Chondrocyte (in vitro differentiated cells): ENCODE results near the gene NCAPG. TPM values are rescaled to one million over a fixed set of nuclear protein-coding genes. Genes with fewer than 3 reads are reported as not detected.

Experiments
- DNase-seq: peaks from one replicate; pipeline ENCODE4 v3.0.0; 2021; ENCODE audit warnings: mixed read lengths, low spot score
- H3K27ac Mint-ChIP-seq: one replicate; pipeline ENCODE4 v1.8.0; 2021; ENCODE audit warnings: mild to moderate bottlenecking, moderate library complexity, mixed read lengths; ENCODE audit not compliant: unreplicated experiment
- H3K27me3 Mint-ChIP-seq: 2 replicates; pipeline ENCODE4 v1.8.0; 2021; ENCODE audit warnings: low read depth, mixed read lengths
- H3K36me3 Mint-ChIP-seq: 2 replicates; pipeline ENCODE4 v1.8.0; 2021; ENCODE audit warnings: low read depth, mixed read lengths
- H3K4me1 Mint-ChIP-seq: 2 replicates; pipeline ENCODE4 v1.8.0; 2021; ENCODE audit warnings: low read depth, mild to moderate bottlenecking, mixed read lengths
- H3K4me3 Mint-ChIP-seq: one replicate; pipeline ENCODE4 v1.8.0; 2021; ENCODE audit warnings: mild to moderate bottlenecking, moderate library complexity, mixed read lengths; ENCODE audit not compliant: unreplicated experiment
- H3K9me3 Mint-ChIP-seq: 2 replicates; pipeline ENCODE4 v1.8.0; 2021; ENCODE audit warnings: low read depth, mixed read lengths
- total RNA-seq: library from RNA; stranded (reverse); gene quantifications from 3 replicates; pipeline ENCODE4 v1.2.1, GENCODE V29; 2021
- TF ChIP-seq, protein P1 (sequence below): fragments of 200-600 bp; sonication (generic); IDR thresholded peaks from 2 replicates; pipeline ENCODE4 v1.5.0; 2021; ENCODE audit warnings: antibody characterized with exemption, mild to moderate bottlenecking, moderate library complexity

NCAPG gene
- total RNA-seq, 1 donor from 2014 or later: 6.4 TPM

GRCh38 chr4:17865866-17866363, 55.1 kb downstream of the NCAPG start:
- Mint-ChIP-seq H3K9me3 (peaks cover 17% of the 10 kb centered on the region), H3K27me3 (no peaks in the 10 kb centered on the region), H3K36me3 (peaks cover 14% of the 10 kb centered on the region), H3K4me1 (no peaks in the 10 kb centered on the region), H3K27ac (no peak overlapping the region), H3K4me3 (no peak overlapping the region)
- no peak for DNase-seq
- TF ChIP-seq, protein P1, sequence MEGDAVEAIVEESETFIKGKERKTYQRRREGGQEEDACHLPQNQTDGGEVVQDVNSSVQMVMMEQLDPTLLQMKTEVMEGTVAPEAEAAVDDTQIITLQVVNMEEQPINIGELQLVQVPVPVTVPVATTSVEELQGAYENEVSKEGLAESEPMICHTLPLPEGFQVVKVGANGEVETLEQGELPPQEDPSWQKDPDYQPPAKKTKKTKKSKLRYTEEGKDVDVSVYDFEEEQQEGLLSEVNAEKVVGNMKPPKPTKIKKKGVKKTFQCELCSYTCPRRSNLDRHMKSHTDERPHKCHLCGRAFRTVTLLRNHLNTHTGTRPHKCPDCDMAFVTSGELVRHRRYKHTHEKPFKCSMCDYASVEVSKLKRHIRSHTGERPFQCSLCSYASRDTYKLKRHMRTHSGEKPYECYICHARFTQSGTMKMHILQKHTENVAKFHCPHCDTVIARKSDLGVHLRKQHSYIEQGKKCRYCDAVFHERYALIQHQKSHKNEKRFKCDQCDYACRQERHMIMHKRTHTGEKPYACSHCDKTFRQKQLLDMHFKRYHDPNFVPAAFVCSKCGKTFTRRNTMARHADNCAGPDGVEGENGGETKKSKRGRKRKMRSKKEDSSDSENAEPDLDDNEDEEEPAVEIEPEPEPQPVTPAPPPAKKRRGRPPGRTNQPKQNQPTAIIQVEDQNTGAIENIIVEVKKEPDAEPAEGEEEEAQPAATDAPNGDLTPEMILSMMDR: no peak

DNA sequence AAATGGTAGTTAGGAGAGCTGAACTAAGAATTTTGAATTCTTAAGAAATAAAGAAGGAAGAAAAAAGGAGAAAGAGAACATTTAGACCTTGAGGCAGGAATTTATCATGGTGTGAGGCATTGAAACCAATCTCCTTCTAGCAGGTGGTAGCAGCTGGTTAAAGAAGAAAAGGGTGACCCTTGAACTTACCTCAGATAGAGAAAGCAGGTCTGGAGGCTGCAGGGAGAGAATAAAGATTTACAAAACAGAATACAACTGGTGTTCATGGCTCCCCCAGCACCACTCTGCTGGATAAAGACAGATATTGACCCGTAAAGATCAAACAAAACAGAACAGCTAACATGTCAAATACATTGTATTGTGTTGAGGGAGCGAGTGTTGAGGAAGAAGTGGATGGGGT, 56.0 kb downstream of the NCAPG start:
- Mint-ChIP-seq H3K36me3 (peaks cover 11% of the 10 kb centered on the region), H3K9me3 (peaks cover 14% of the 10 kb centered on the region), H3K27me3 (no peaks in the 10 kb centered on the region), H3K27ac (no peak overlapping the region), H3K4me3 (no peak overlapping the region), H3K4me1 (no peaks in the 10 kb centered on the region)
- TF ChIP-seq, protein P1: no peak
- no peak for DNase-seq

- Mint-ChIP-seq H3K9me3 (peaks cover 9% of the 10 kb centered on the region), H3K4me3 (no peak overlapping the region), H3K4me1 (no peaks in the 10 kb centered on the region), H3K36me3 (peaks cover 7% of the 10 kb centered on the region), H3K27ac (no peak overlapping the region), H3K27me3 (no peaks in the 10 kb centered on the region)
- DNase-seq: no peak
- TF ChIP-seq, protein P1: no peak
Observed at GRCh38 chr4:17867276-17867675, 56.5 kb downstream of the NCAPG start.

DNA sequence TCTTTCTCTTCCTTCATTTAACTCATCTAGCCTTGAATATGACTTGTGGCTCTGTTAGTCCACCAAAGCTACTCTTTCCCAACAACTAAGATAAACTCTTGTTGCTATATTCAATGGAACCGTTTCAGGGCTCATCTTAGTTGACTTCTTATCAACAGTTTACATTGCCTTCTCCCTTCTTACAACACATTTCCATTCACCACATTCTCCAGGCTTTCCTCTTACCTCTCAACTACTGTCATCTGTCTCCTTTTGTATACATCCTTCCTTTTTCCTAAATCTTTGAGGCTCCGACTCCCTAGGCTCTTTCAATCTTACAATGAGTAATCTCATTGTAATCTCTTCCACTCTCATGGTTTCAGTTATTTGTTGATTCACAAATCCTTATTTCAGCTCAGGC, 58.5 kb downstream of the NCAPG start:
- Mint-ChIP-seq H3K4me3 (no peak overlapping the region), H3K27ac (no peak overlapping the region), H3K27me3 (no peaks in the 10 kb centered on the region), H3K4me1 (no peaks in the 10 kb centered on the region), H3K36me3 (peaks cover 3% of the 10 kb centered on the region), H3K9me3 (no peaks in the 10 kb centered on the region)
- TF ChIP-seq, protein P1: no peak
- no peak for DNase-seq

- TF ChIP-seq, protein P1: no peak
- no peaks in the 10 kb centered on the region for H3K27me3 Mint-ChIP-seq
- no peak overlapping the region for H3K4me3 Mint-ChIP-seq
- H3K36me3 Mint-ChIP-seq: peaks cover 3% of the 10 kb centered on the region
- peaks cover 4% of the 10 kb centered on the region for H3K9me3 Mint-ChIP-seq
- no peaks in the 10 kb centered on the region for H3K4me1 Mint-ChIP-seq
- H3K27ac Mint-ChIP-seq: no peak overlapping the region
- DNase-seq: no peak
Observed at GRCh38 chr4:17875402-17876070, 64.8 kb downstream of the NCAPG start.
